K562 (cell line): ENCODE measurements around the gene TSHZ1.

Experiments used
- CREB1 ChIP-seq, 2 experiments: sonication (generic) in 1 of 2; formaldehyde crosslinking in 1 of 2; IDR thresholded peaks; 2 replicates each; pipeline versions ENCODE4 v1.6.1 to v1.8.0; 2012 to 2022; ENCODE audit warnings: inconsistent platforms in 1 of 2, mild to moderate bottlenecking in 1 of 2, missing genetic modification reagents in 1 of 2, moderate library complexity in 1 of 2
- KDM1A ChIP-seq, 2 experiments: fragments of 450-650 bp; IDR thresholded peaks; 2 replicates each; pipeline ENCODE4 v1.6.1; 2016; ENCODE audit warnings: mild to moderate bottlenecking in 2 of 2
- SREBF2 ChIP-seq: sonication (generic); formaldehyde crosslinking; IDR thresholded peaks from 2 replicates; pipeline ENCODE4 v1.4.0; 2020; ENCODE audit warnings: mild to moderate bottlenecking, missing genetic modification reagents
- TAF1 ChIP-seq: IDR thresholded peaks from 2 replicates; pipeline ENCODE4 v1.6.1; 2011; ENCODE audit warnings: mild to moderate bottlenecking, low read length, moderate library complexity; ENCODE audit not compliant: insufficient read depth, control insufficient read depth, severe bottlenecking; ENCODE audit errors: extremely low read depth
- ZNF707 ChIP-seq: fragments of 250-450 bp; sonication (Bioruptor Pico); conservative IDR thresholded peaks from 2 replicates; pipeline ENCODE4 v1.8.0; 2022; ENCODE audit warnings: inconsistent platforms, mild to moderate bottlenecking, moderate library complexity
- TF ChIP-seq, protein P1 (sequence below): IDR thresholded peaks from 2 replicates; pipeline ENCODE4 v1.6.1; 2016; ENCODE audit warnings: missing genetic modification characterization, missing compliant biosample characterization
- TF ChIP-seq, protein P2 (sequence below): sonication (generic); formaldehyde crosslinking; IDR thresholded peaks from 2 replicates; pipeline ENCODE4 v1.9.0; 2022; ENCODE audit warnings: mild to moderate bottlenecking, missing genetic modification reagents
- TF ChIP-seq, protein P3 (sequence below): fragments of 450-650 bp; IDR thresholded peaks from 2 replicates; pipeline ENCODE4 v1.6.1; 2016; ENCODE audit warnings: low read depth, mild to moderate bottlenecking, moderate library complexity
- TF ChIP-seq, protein P4 (sequence below): fragments of 450-650 bp; IDR thresholded peaks from 2 replicates; pipeline ENCODE4 v1.6.1; 2014; ENCODE audit warnings: low read depth, mild to moderate bottlenecking, moderate library complexity, borderline replicate concordance

DNA sequence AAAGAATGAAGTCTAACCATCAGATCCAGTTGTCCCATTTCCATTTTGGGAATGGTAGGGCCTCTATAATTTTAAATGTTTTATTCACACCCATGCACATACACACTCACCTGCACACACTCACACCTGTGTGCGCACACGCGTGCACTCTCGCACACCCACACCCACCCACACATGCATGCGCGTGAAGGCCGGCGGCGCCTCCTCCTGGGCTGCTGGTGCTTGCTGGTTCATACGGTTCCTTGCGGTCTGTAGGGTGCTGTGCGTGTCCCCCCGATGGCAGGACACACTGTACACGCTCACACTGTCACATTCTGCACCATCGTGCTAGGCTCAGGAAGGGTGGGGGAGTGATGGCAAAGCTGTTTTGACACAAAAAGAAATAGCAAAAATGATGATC lies 63.2 kb downstream of the TSHZ1 start:
- TF ChIP-seq, protein P1, sequence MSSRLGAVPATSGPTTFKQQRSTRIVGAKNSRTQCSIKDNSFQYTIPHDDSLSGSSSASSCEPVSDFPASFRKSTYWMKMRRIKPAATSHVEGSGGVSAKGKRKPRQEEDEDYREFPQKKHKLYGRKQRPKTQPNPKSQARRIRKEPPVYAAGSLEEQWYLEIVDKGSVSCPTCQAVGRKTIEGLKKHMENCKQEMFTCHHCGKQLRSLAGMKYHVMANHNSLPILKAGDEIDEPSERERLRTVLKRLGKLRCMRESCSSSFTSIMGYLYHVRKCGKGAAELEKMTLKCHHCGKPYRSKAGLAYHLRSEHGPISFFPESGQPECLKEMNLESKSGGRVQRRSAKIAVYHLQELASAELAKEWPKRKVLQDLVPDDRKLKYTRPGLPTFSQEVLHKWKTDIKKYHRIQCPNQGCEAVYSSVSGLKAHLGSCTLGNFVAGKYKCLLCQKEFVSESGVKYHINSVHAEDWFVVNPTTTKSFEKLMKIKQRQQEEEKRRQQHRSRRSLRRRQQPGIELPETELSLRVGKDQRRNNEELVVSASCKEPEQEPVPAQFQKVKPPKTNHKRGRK (tag): no peak
- no peak for TF ChIP-seq SREBF2 (CRISPR knock-in tag)
- TF ChIP-seq, protein P2, sequence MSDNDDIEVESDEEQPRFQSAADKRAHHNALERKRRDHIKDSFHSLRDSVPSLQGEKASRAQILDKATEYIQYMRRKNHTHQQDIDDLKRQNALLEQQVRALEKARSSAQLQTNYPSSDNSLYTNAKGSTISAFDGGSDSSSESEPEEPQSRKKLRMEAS: no peak
- TF ChIP-seq, protein P3, sequence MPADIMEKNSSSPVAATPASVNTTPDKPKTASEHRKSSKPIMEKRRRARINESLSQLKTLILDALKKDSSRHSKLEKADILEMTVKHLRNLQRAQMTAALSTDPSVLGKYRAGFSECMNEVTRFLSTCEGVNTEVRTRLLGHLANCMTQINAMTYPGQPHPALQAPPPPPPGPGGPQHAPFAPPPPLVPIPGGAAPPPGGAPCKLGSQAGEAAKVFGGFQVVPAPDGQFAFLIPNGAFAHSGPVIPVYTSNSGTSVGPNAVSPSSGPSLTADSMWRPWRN: no peak
- TF ChIP-seq TAF1: no peak
- no peak for TF ChIP-seq CREB1 (IDR thresholded peaks at IDR 0.05)
- no peak for TF ChIP-seq CREB1 (CRISPR knock-in tag; IDR thresholded peaks at IDR 0.05)
- no peak for TF ChIP-seq ZNF707 (CRISPR knock-in tag)
- TF ChIP-seq, protein P4, sequence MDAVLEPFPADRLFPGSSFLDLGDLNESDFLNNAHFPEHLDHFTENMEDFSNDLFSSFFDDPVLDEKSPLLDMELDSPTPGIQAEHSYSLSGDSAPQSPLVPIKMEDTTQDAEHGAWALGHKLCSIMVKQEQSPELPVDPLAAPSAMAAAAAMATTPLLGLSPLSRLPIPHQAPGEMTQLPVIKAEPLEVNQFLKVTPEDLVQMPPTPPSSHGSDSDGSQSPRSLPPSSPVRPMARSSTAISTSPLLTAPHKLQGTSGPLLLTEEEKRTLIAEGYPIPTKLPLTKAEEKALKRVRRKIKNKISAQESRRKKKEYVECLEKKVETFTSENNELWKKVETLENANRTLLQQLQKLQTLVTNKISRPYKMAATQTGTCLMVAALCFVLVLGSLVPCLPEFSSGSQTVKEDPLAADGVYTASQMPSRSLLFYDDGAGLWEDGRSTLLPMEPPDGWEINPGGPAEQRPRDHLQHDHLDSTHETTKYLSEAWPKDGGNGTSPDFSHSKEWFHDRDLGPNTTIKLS: no peak
- TF ChIP-seq KDM1A (IDR thresholded peaks at IDR 0.05): no peak
